VCaP (cell line): ENCODE measurements around the gene MX2.
"Not testable (repeated sequence)": the region's sequence is repeated elsewhere in the genome, so short reads cannot be mapped to it uniquely, and the experiment has no call there.

Experiments used
- H3K27ac ChIP-seq: fragments of 450-650 bp; 2 replicates; pipeline ENCODE4 v1.5.1; 2017
- TF ChIP-seq, protein P1 (sequence below): fragments of 450-650 bp; conservative IDR thresholded peaks from 2 replicates; pipeline ENCODE4 v1.5.1; 2017; ENCODE audit warnings: mild to moderate bottlenecking, moderate library complexity

The MX2 gene

DNA sequence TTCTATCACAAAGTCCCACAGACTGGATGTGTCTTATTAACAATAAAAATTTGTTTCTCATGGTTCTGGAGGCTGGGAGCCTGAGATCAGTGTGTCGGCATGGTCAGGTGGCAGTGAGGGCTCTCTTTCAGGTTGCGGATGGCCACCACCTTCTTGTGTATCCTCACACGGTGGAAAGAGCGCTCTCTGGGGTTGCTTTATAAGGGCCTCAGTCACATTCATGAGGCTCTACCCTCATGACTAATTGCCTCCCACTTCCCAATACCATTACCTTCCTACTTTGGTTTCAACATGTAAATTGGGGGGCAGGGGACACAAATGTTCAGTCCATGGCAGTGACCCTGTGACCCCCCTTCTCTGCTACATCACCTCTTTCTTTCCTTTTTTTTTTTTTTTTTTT is 43.5 kb downstream of the MX2 start:
- TF ChIP-seq, protein P1, sequence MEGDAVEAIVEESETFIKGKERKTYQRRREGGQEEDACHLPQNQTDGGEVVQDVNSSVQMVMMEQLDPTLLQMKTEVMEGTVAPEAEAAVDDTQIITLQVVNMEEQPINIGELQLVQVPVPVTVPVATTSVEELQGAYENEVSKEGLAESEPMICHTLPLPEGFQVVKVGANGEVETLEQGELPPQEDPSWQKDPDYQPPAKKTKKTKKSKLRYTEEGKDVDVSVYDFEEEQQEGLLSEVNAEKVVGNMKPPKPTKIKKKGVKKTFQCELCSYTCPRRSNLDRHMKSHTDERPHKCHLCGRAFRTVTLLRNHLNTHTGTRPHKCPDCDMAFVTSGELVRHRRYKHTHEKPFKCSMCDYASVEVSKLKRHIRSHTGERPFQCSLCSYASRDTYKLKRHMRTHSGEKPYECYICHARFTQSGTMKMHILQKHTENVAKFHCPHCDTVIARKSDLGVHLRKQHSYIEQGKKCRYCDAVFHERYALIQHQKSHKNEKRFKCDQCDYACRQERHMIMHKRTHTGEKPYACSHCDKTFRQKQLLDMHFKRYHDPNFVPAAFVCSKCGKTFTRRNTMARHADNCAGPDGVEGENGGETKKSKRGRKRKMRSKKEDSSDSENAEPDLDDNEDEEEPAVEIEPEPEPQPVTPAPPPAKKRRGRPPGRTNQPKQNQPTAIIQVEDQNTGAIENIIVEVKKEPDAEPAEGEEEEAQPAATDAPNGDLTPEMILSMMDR = no peak
- no peak overlapping the region for H3K27ac ChIP-seq

DNA sequence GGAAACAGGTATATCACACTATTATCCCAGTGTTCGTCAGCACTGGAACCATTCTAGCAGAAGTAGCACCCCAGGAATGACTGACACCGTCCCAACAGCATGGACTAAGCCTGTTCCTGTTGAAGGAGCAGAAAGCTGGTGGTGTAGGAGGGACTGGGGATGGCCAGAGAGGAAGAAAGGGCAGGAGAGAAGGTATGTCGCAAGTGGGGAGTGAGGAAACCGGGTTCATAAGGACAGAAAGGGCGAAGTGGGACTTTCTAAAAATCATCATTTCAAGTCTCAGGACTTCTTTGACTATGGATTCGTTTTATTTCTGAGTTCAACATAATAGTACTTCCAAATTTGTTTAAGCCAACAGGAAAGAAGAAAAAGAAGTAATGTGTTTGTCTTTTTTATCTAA is 44.5 kb downstream of the MX2 start:
- no peak overlapping the region for H3K27ac ChIP-seq
- TF ChIP-seq, protein P1 = no peak

DNA sequence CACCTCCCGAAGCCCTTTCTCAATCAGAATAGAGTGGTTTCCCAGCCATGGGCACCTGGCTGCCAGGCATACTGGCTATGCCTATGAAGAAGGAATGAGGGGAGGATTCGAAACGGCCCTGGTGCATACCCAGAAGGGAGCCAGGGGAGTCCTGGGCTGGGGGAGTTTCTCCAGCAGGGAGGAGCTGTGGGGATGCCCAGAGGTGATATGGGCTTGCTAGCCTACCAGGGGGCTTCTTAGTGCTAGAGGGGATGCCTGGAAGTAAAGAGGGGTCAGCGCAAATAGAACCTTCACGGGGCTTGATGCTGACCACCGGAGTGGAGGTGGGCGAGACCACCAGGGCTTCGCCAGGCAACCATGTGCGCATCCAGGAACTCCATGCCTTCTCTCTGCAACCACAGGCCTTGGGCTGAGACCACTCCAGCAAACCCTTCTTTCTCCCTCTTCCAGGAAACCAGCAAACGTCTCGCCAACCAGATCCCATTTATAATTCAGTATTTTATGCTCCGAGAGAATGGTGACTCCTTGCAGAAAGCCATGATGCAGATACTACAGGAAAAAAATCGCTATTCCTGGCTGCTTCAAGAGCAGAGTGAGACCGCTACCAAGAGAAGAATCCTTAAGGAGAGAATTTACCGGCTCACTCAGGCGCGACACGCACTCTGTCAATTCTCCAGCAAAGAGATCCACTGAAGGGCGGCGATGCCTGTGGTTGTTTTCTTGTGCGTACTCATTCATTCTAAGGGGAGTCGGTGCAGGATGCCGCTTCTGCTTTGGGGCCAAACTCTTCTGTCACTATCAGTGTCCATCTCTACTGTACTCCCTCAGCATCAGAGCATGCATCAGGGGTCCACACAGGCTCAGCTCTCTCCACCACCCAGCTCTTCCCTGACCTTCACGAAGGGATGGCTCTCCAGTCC is 46.0 kb downstream of the MX2 start:
- no peak overlapping the region for H3K27ac ChIP-seq
- TF ChIP-seq, protein P1 = no peak

DNA sequence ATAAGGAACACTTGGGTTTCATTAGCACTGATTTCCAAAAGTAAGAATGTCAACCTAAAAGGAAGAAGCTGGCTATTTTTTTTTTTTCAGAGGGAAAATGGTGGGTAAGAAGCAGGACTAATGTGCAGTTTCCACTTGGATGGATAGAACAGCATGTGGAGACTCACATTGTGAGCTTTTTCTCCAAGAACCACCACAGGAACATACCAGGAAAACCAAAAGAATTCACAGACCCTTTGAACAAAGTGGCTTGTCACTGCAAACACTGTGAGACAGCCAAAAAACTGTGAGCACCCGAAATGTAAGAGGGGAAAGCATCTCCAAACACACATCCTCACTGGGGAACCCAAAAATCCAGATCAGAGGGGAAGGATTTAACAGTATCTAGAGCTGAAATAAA is 48.5 kb downstream of the MX2 start:
- H3K27ac ChIP-seq = no peak overlapping the region
- TF ChIP-seq, protein P1 = no peak

DNA sequence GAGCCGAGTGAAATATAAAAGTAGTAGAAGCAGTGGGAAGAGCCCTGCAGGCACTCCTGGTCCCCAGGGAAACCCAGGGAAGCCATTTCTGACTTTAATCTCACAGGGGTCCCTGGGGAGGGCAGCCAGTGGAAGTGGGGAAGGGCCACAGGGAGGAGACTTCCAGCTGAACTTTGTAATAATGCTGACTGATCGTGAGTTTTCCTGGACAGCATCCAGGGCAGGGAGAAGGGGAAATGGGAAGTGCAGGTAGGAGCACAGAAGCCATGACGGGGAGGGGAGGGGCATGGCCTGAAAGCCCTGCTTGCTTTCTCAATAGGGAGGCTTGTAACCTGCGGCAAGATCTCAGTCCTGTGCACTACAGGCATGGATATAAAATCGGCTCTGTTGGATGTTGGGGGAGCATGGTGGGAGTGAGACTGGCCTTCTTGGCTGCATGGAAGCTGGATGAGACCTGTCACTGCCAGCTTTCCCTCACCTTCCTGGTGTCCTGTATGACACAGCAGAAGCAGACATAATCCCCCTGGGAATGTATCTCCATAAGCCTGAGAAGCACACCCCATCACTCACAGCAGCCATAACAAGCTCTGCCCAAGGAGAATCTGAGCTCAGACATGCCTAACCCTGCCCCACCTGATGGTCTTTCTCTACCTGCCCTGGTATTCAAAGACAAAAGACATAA is 49.1 kb downstream of the MX2 start:
- H3K27ac ChIP-seq = no peak overlapping the region
- TF ChIP-seq, protein P1 = no peak

DNA sequence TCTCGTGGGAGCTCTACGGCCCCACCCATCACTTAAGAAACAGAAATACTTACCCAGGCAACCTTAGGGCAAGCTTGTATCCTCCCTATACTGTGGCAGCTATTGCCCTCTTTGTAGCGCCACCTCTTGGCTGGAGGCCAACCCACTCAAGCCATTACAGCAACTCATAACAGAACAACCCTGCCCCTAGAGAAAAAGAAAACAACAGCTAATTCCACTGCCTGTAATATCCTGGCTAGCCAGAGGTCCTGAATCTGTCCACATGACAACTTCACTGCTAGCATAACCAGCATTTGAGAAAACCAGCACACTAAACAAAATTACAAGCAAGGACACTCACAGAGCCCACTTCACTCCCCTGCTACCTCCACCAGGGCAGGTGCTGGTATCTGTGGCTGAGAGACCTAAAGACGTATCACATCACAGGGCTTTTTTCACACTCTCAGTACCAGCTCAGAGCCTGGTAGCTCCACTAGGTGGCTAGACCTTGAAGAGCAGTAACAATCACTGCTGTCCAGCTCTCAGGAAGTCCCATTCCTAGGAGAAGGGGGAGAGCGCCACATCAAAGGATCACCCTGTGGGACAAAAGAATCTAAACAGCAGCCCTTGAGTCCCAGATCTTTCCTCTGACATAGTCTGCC is 49.7 kb downstream of the MX2 start:
- no peak overlapping the region for H3K27ac ChIP-seq

DNA sequence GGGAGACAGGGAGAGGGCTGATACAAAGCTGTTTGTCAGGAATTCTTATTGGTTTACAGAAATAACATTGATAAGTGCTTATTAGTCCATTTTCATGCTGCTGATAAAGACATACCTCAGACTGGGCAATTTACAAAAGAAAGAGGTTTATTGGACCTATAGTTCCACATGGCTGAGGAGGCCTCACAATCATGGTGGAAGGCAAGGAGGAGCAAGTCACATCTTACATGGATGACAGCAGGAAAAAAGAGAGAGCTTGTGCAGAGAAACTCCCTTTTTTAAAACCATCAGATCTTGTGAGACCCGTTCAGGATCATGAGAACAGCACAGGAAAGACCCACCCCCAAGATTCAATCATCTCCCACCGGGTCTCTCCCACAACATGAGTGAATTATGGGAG is 55.7 kb downstream of the MX2 start:
- H3K27ac ChIP-seq = not testable (repeated sequence)

More for the DNA sequence above, 49.7 kb downstream of the MX2 start:
- TF ChIP-seq, protein P1 = peak; percentile 31
